GM12875 (cell line): ENCODE data around the gene NRDE2.
"Not testable (repeated sequence)": the region's sequence is repeated elsewhere in the genome, so short reads cannot be mapped to it uniquely, and the experiment has no call there.

Experiments used
- H3K4me3 ChIP-seq: one replicate; pipeline ENCODE4 v1.5.1; 2011; ENCODE audit warnings: low read depth, low read length, control low read depth
- CTCF ChIP-seq: IDR thresholded peaks from 2 replicates; pipeline ENCODE4 v1.5.1; 2011; ENCODE audit warnings: low read depth, mild to moderate bottlenecking, control low read depth, inconsistent platforms, low read length, moderate library complexity, borderline replicate concordance; ENCODE audit not compliant: insufficient read depth

The NRDE2 gene

GRCh38 chr14:90256354-90257131 is 75.2 kb downstream of the NRDE2 start, which contains the start of gene PSMC1:
Gene PSMC1 (plus strand): TSS chr14:90256553. CDS start chr14:90256598, 45 bp downstream.
- H3K4me3 ChIP-seq: peak within 1 kb of the TSS; percentile 81
- TF ChIP-seq CTCF: no peak

DNA sequence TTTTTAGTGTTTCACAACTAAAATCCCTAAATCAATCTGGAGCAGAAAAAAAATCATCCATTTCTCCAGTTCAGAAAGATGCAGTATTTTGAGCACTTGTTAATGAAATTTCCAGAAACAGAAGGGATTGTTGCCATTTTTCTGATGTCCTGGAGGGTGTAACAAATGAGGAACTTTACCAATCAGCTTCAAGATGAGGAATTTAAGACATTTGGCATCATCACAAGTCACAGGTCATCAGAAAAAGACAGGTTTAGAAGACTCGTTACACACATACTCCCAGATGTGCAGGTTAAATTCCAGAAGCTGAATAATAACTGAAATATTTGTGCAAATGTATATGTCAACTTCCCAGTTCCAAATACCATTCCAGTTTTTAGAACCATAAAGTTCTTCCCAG is 75.9 kb downstream of the NRDE2 start:
- no peak for TF ChIP-seq CTCF
- H3K4me3 ChIP-seq: peak overlapping the region; percentile 10

DNA sequence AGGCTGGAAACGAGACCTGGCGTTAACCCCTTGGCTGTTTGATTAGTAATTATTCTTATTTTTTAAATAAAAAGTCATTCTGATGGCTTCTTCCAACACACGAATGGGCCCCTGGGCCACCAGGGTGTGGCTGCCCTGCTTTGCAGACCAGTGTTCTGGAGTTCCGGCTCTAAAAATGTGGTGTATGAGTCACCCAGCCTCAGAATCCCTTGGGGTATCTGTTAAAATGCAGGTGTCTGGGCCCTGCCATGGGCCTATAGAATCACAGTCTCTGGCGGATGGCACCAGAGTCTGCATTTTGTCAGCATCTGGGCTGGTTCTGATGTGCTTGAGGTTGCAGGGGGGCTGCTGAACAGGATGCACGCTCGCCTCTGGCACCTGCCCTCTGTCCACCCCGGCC is 77.9 kb downstream of the NRDE2 start:
- TF ChIP-seq CTCF: no peak
- H3K4me3 ChIP-seq: no peak overlapping the region

DNA sequence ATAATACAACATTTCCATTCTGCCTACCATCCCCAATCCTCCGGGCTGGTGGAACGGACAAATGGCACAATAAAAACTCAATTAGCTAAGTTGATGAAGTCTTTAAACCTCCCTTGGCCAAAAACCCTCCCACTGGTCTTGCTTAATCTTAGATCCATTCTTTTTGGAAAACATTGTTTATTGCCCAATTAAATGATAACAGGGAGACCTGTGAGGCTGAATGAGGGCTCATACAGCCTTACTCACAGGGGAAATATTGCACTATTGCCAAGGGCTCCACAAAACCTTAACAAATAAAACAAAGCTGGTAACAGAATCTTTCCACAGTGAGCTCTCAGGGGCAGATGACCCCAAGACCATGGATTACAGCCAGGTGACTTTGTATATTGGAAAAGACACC is 83.1 kb downstream of the NRDE2 start:
- TF ChIP-seq CTCF: no peak
- no peak overlapping the region for H3K4me3 ChIP-seq

DNA sequence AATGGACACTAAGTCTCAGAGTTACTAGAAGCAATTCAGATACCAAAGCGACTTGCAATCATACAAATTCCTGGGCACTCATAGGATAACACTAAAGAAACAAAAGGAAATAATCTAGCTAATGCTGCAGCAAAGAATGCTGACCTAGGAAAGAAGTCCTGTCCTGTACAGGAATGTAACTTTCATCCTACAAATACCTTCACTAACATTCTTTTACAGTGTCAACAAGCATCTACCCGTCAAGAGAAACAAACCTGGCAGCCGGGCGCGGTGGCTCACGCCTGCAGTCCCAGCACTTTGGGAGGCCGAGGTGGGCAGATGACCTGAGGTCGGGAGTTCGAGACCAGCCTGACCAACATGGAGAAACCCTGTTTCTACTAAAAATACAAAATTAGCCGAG is 84.3 kb downstream of the NRDE2 start:
- H3K4me3 ChIP-seq: not testable (repeated sequence)

DNA sequence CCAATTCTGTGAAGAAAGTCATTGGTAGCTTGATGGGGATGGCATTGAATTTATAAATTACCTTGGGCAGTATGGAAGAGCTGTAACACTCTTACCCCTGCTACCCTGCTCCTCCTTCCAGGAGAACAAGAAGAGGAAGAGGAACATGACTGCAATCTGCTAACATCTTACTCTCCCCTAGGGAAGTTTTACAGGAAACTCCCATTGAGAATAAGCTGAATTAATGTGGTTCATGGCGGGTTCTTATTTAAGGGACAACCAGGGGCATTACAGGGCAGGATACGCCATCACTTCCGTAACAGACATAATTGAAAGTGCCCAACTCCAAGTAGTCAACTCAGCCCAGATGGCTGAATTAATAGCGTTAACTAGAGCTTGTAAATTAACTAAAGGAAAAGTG is 84.8 kb downstream of the NRDE2 start:
- H3K4me3 ChIP-seq: no peak overlapping the region
- no peak for TF ChIP-seq CTCF

- TF ChIP-seq CTCF: no peak
Measured at GRCh38 chr14:90242444-90242843, 89.3 kb downstream of the NRDE2 start.

GRCh38 chr14:90239139-90239538 is 92.6 kb downstream of the NRDE2 start:
- no peak overlapping the region for H3K4me3 ChIP-seq
- no peak for TF ChIP-seq CTCF

More at GRCh38 chr14:90242444-90242843, 89.3 kb downstream of the NRDE2 start:
- H3K4me3 ChIP-seq: no peak overlapping the region
